H9 (cell line): ENCODE measurements around the gene CST6. TPM values are rescaled to one million over a fixed set of nuclear protein-coding genes. Genes with fewer than 3 reads are reported as not detected.

Experiments
- DNase-seq: peaks from one replicate; pipeline ENCODE4 v3.0.0-alpha.2; 2017
- H2AFZ ChIP-seq: one replicate; pipeline ENCODE4 v1.6.1; 2013; ENCODE audit warnings: mild to moderate bottlenecking, low read length, control low read depth, moderate library complexity
- H2AK5ac ChIP-seq: 2 replicates; pipeline ENCODE4 v1.6.1; 2013; ENCODE audit warnings: low read length, control low read depth, mixed read lengths; ENCODE audit not compliant: insufficient read length
- H2BK120ac ChIP-seq: one replicate; pipeline ENCODE4 v1.6.1; 2013; ENCODE audit warnings: low read depth, mild to moderate bottlenecking, low read length, control low read depth, inconsistent platforms; ENCODE audit not compliant: poor library complexity, severe bottlenecking
- H2BK12ac ChIP-seq: 2 replicates; pipeline ENCODE4 v1.6.1; 2013; ENCODE audit warnings: low read length, control low read depth, mixed read lengths, low read depth; ENCODE audit not compliant: insufficient read length
- H2BK15ac ChIP-seq: 2 replicates; pipeline ENCODE4 v1.6.1; 2013; ENCODE audit warnings: low read depth, low read length, control low read depth
- H2BK20ac ChIP-seq: one replicate; pipeline ENCODE4 v1.6.1; 2013; ENCODE audit warnings: low read depth, mild to moderate bottlenecking, low read length, control low read depth, inconsistent platforms; ENCODE audit not compliant: poor library complexity, severe bottlenecking
- H2BK5ac ChIP-seq: 2 replicates; pipeline ENCODE4 v1.6.1; 2013; ENCODE audit warnings: low read length, control low read depth, mixed read lengths; ENCODE audit not compliant: insufficient read length
- H3K14ac ChIP-seq: 2 replicates; pipeline ENCODE4 v1.6.1; 2013; ENCODE audit warnings: low read length, control low read depth; ENCODE audit not compliant: insufficient read depth
- H3K18ac ChIP-seq: 2 replicates; pipeline ENCODE4 v1.6.1; 2013; ENCODE audit warnings: low read depth, mild to moderate bottlenecking, mixed read lengths, low read length, control low read depth; ENCODE audit not compliant: insufficient read length
- H3K23ac ChIP-seq: 2 replicates; pipeline ENCODE4 v1.6.1; 2013; ENCODE audit warnings: low read length, control low read depth, mixed read lengths, low read depth; ENCODE audit not compliant: insufficient read length
- H3K23me2 ChIP-seq: 2 replicates; pipeline ENCODE4 v1.6.1; 2013; ENCODE audit warnings: low read depth, mild to moderate bottlenecking, mixed read lengths, low read length, control low read depth; ENCODE audit not compliant: insufficient read length, poor library complexity, severe bottlenecking
- H3K27ac ChIP-seq: 2 replicates; pipeline ENCODE4 v1.5.1; 2013; ENCODE audit warnings: low read length, control low read depth, mixed read lengths, low read depth; ENCODE audit not compliant: insufficient read length
- H3K27me3 ChIP-seq: 2 replicates; pipeline ENCODE4 v1.6.1; 2013; ENCODE audit warnings: low read length, control low read depth, inconsistent platforms; ENCODE audit not compliant: insufficient read depth
- H3K4ac ChIP-seq: 2 replicates; pipeline ENCODE4 v1.6.1; 2013; ENCODE audit warnings: low read depth, mild to moderate bottlenecking, control low read depth, inconsistent platforms, low read length, moderate library complexity
- H3K4me1 ChIP-seq: 2 replicates; pipeline ENCODE4 v1.6.1; 2013; ENCODE audit warnings: low read length, control low read depth, inconsistent platforms; ENCODE audit not compliant: insufficient read depth
- H3K4me2 ChIP-seq: 2 replicates; pipeline ENCODE4 v1.6.1; 2013; ENCODE audit warnings: low read length, control low read depth, mixed read lengths; ENCODE audit not compliant: insufficient read length, insufficient read depth
- H3K56ac ChIP-seq: 2 replicates; pipeline ENCODE4 v1.6.1; 2013; ENCODE audit warnings: low read depth, mild to moderate bottlenecking, mixed read lengths, low read length, control low read depth; ENCODE audit not compliant: insufficient read length
- H3K79me1 ChIP-seq: 2 replicates; pipeline ENCODE4 v1.6.1; 2013; ENCODE audit warnings: low read depth, mild to moderate bottlenecking, moderate library complexity, low read length, control low read depth, inconsistent platforms; ENCODE audit not compliant: insufficient read depth, poor library complexity, severe bottlenecking
- H3K79me2 ChIP-seq: 2 replicates; pipeline ENCODE4 v1.6.1; 2013; ENCODE audit warnings: low read length, control low read depth, inconsistent platforms; ENCODE audit not compliant: insufficient read depth
- H3K9ac ChIP-seq: 2 replicates; pipeline ENCODE4 v1.6.1; 2013; ENCODE audit warnings: low read length, control low read depth, mixed read lengths; ENCODE audit not compliant: insufficient read length; ENCODE audit errors: extremely low read depth
- H3K9me3 ChIP-seq: one replicate; pipeline ENCODE4 v1.6.1; 2013; ENCODE audit warnings: low read depth, low read length, inconsistent platforms; ENCODE audit not compliant: control insufficient read depth
- H3T11ph ChIP-seq: one replicate; pipeline ENCODE4 v1.6.1; 2013; ENCODE audit warnings: mild to moderate bottlenecking, low read length, control low read depth, inconsistent platforms
- H4K20me1 ChIP-seq: one replicate; pipeline ENCODE4 v1.6.1; 2013; ENCODE audit not compliant: control insufficient read depth, insufficient read length, insufficient read depth
- H4K5ac ChIP-seq: 2 replicates; pipeline ENCODE4 v1.6.1; 2013; ENCODE audit warnings: low read depth, mild to moderate bottlenecking, mixed read lengths, low read length, control low read depth; ENCODE audit not compliant: insufficient read length
- H4K8ac ChIP-seq: replicated peaks from 2 replicates; pipeline ENCODE4 v1.6.1; 2013; ENCODE audit warnings: low read length, control low read depth, mixed read lengths, low read depth; ENCODE audit not compliant: insufficient read length
- H4K91ac ChIP-seq: 2 replicates; pipeline ENCODE4 v1.6.1; 2013; ENCODE audit warnings: low read depth, mild to moderate bottlenecking, moderate library complexity, mixed read lengths, low read length, control low read depth; ENCODE audit not compliant: insufficient read length
- H3K27ac Mint-ChIP-seq, 3 experiments: 2 replicates in 2 of 3; 3 replicates in 1 of 3; pipeline ENCODE4 v1.8.0; 2020 to 2021; ENCODE audit warnings: mixed read lengths in 3 of 3, mild to moderate bottlenecking in 1 of 3, moderate library complexity in 1 of 3
- H3K27me3 Mint-ChIP-seq: 2 replicates; pipeline ENCODE4 v1.8.0; 2021; ENCODE audit warnings: low read depth, mild to moderate bottlenecking, moderate library complexity, mixed read lengths
- H3K36me3 Mint-ChIP-seq, 3 experiments: 2 replicates in 2 of 3; 3 replicates in 1 of 3; pipeline ENCODE4 v1.8.0; 2020 to 2021; ENCODE audit warnings: low read depth in 3 of 3, mixed read lengths in 3 of 3; ENCODE audit not compliant: insufficient read depth in 1 of 3
- H3K4me1 Mint-ChIP-seq, 2 experiments: 2 replicates each; pipeline ENCODE4 v1.8.0; 2020; ENCODE audit warnings: mixed read lengths in 2 of 2
- H3K4me3 Mint-ChIP-seq, 2 experiments: 2 replicates in 1 of 2; 3 replicates in 1 of 2; pipeline ENCODE4 v1.8.0; 2020 to 2021; ENCODE audit warnings: mild to moderate bottlenecking in 2 of 2, mixed read lengths in 2 of 2, moderate library complexity in 1 of 2
- H3K9me3 Mint-ChIP-seq, 2 experiments: 2 replicates in 1 of 2; 3 replicates in 1 of 2; pipeline ENCODE4 v1.8.0; 2020; ENCODE audit warnings: mild to moderate bottlenecking in 2 of 2, mixed read lengths in 2 of 2, moderate library complexity in 1 of 2
- CTCF ChIP-seq: fragments of 200-600 bp; sonication (generic); conservative IDR thresholded peaks from 3 replicates; pipeline ENCODE4 v1.8.0; 2021; ENCODE audit warnings: antibody characterized with exemption, mild to moderate bottlenecking
- WGBS: extraction: QIAGEN DNeasy Blood & Tissue Kit; methylation state at CpG from one replicate; pipeline ENCODE4 v1.1.7; 2013; ENCODE audit warnings: missing lambda C conversion rate, low lambda C conversion rate, mixed read lengths; ENCODE audit not compliant: insufficient read length; ENCODE audit errors: extremely low coverage; 5-methylcytosine and 5-hydroxymethylcytosine counted together
- total RNA-seq: library from RNA; stranded (reverse); gene quantifications from 2 replicates; pipeline ENCODE4 v1.2.1, GENCODE V29; 2021

CST6 gene
- total RNA-seq, 1 experiment from 2014 or later, result not detected

DNA sequence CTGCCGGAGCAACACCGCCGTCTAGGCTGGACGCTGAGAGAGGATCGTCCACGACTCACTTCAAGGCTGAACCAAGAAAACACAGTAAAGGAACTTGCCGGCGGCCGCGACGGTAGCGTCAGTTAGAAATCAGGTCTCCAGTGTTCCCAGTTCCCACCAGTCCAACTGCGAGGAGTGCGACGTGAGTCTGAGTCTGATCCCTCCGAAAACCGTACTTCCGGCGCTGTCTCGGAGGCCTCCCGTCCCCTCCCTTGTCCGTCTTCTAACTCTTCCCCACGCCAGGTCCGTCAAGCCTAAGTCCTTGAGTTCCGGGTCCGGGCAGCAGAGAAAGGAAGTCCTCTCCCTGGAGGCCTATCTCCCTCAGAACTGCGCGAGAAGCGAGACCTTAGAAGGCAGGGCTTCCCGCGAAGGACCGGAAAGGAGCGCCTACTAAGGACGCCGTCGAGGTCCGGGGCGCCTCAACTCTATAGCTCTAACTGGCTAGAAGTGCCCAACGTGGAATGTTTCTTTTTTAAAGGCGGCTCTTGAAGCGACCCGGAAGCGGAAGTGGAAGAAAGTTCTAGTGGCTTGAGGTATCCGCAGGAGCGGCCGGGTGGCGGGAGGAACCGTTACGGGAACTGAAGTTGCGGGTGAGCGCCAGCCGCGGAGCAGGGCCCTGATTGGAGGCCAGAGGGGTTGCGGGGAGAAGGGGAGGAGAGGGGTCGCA, 9.7 kb upstream of the CST6 start, which contains the start of the genes BANF1 and EIF1AD:
Gene BANF1 (plus strand): TSS at position 562 of the 706 bp plus-strand sequence. CDS start 748 bp downstream, outside the sequence.
Gene EIF1AD (minus strand): TSS at position 216 of the 706 bp plus-strand sequence. CDS start 1,768 bp downstream, outside the sequence.
- peak within 1 kb of the TSS; percentile 33 for H3K27ac ChIP-seq
- no peak within 1 kb of the TSS for H4K91ac ChIP-seq
- peaks cover 8% of the 10 kb centered on the region; the same call in 1 of the 2 replicates for H3K79me2 ChIP-seq
- no peak within 1 kb of the TSS for H4K8ac ChIP-seq
- no peak within 1 kb of the TSS for H3K4ac ChIP-seq
- H3K4me1 ChIP-seq, result no peaks in the 10 kb centered on the region
- H2AFZ ChIP-seq, result no peak within 1 kb of the TSS
- H3K4me2 ChIP-seq, result peak within 1 kb of the TSS; percentile 98
- peaks cover 17 to 20% of the 10 kb centered on the region in 2 experiments for H3K4me1 Mint-ChIP-seq
- no peaks in the 10 kb centered on the region for H3K27me3 Mint-ChIP-seq
- H3K27me3 ChIP-seq, result no peaks in the 10 kb centered on the region
- H2BK15ac ChIP-seq, result no peak within 1 kb of the TSS
- H2AK5ac ChIP-seq, result no peak within 1 kb of the TSS
- H3K56ac ChIP-seq, result no peak within 1 kb of the TSS
- no peak within 1 kb of the TSS for H3K23ac ChIP-seq
- WGBS, result no CpG with 5 or more reads among the region's 55 CpGs
- no peak within 1 kb of the TSS for H2BK20ac ChIP-seq
- no peak within 1 kb of the TSS for H2BK5ac ChIP-seq
- no peaks in the 10 kb centered on the region for H3K79me1 ChIP-seq
- peaks cover 44 to 70% (median 60%) of the 10 kb centered on the region in 3 experiments for H3K36me3 Mint-ChIP-seq
- H3K9me3 Mint-ChIP-seq, result no peaks in the 10 kb centered on the region
- no peaks in the 10 kb centered on the region for H3K9me3 ChIP-seq
- no peak within 1 kb of the TSS for H2BK12ac ChIP-seq
- DNase-seq, result peak; percentile 96
- no peak within 1 kb of the TSS for H4K5ac ChIP-seq
- H3K18ac ChIP-seq, result peak within 1 kb of the TSS; percentile 40
- peak within 1 kb of the TSS; percentile 80 for H3K14ac ChIP-seq
- peak within 1 kb of the TSS; percentile 84 for H3K9ac ChIP-seq
- no peak within 1 kb of the TSS for H2BK120ac ChIP-seq
- H3K4me3 Mint-ChIP-seq, result peak within 1 kb of the TSS; percentile 99 to 100
- peaks cover 12% of the 10 kb centered on the region for H3K23me2 ChIP-seq
- no peaks in the 10 kb centered on the region for H4K20me1 ChIP-seq
- H3T11ph ChIP-seq, result no peak within 1 kb of the TSS
- TF ChIP-seq CTCF, result no peak
- H3K27ac Mint-ChIP-seq, result peak within 1 kb of the TSS; percentile 100
